Ovary (tissue), 9 donors: ENCODE data around the gene IBSP. TPM values are rescaled to one million over a fixed set of nuclear protein-coding genes. Genes with fewer than 3 reads are reported as not detected.

ENCODE experiments used
- DNase-seq, 5 donors: peaks; one replicate each; pipeline ENCODE4 v3.0.0-alpha.2; 2019 to 2020
- H3K27ac ChIP-seq, 2 donors: fragments of 200-600 bp; one replicate each; pipeline versions ENCODE4 v1.5.1 to v1.8.0; 2019 to 2022
- H3K27me3 ChIP-seq: fragments of 200-600 bp; one replicate; pipeline ENCODE4 v1.8.0; 2022
- H3K36me3 ChIP-seq: fragments of 200-600 bp; sonication (generic); one replicate; pipeline ENCODE4 v1.5.1; 2019
- H3K4me1 ChIP-seq: one replicate; pipeline ENCODE4 v1.8.1; 2013; ENCODE audit warnings: mild to moderate bottlenecking, moderate library complexity; ENCODE audit not compliant: insufficient read depth
- H3K4me3 ChIP-seq: fragments of 200-600 bp; sonication (generic); one replicate; pipeline ENCODE4 v1.5.1; 2017
- H3K9me3 ChIP-seq, 2 donors: fragments of 200-600 bp in 1 of 2; sonication (generic) in 1 of 2; one replicate each; pipeline versions ENCODE4 v1.5.1 to v1.8.1; 2013 to 2019; ENCODE audit warnings: mild to moderate bottlenecking in 1 of 2, moderate library complexity in 1 of 2
- EP300 ChIP-seq: sonication (generic); formaldehyde crosslinking; IDR thresholded peaks from one replicate; pipeline ENCODE4 v1.6.1; 2017; ENCODE audit warnings: antibody characterized with exemption
- POLR2A ChIP-seq: fragments of 450-650 bp; IDR thresholded peaks from one replicate; pipeline ENCODE4 v1.6.1; 2017; ENCODE audit warnings: antibody characterized with exemption, mild to moderate bottlenecking, moderate library complexity
- WGBS, 3 donors: extraction: QIAGEN DNeasy Blood & Tissue Kit in 1 of 3; methylation state at CpG; one replicate each; pipeline versions ENCODE4 v1.1.5 to v1.1.7; 2013 to 2017; 5-methylcytosine and 5-hydroxymethylcytosine counted together
- intact Hi-C, 4 donors: fragments of 100-400 bp; cut with DNase I; formaldehyde crosslinking; loops; one replicate each; pipeline versions ENCODE4 v1.11.0 to v1.15.1; 2022 to 2023
- polyA plus RNA-seq, 2 donors: library from polyadenylated mRNA; stranded (reverse); fragments of 200-250 nt in 1 of 2; fragments of 350-450 nt in 1 of 2; fragmentation: Illumina TruSeq in 1 of 2; extraction: RNeasy Lipid Tissue Mini Kit (QIAGEN cat#74804) in 1 of 2; gene quantifications; one replicate each; pipeline ENCODE4 v1.2.3, GENCODE V29; 2013 to 2014
- total RNA-seq, 7 donors: library from RNA; depleted of rRNA in 2 of 7; stranded (reverse); fragments of >200 nt in 2 of 7; fragmentation: NEBNext Ultra II Directional in 3 of 7; extraction: Animal tissue kit (Norgen Biotek cat#: 25700) in 3 of 7; gene quantifications; one replicate each; pipeline versions ENCODE4 v1.1.0 to v1.2.4, GENCODE V29; 2016 to 2023
- TF ChIP-seq, protein P1 (sequence below), 3 donors: fragments of 450-650 bp in 2 of 3; fragments of 200-600 bp in 1 of 3; IDR thresholded peaks; one replicate each; pipeline versions ENCODE4 v1.5.1 to v1.8.0; 2016 to 2022; ENCODE audit warnings: antibody characterized with exemption in 3 of 3, mild to moderate bottlenecking in 1 of 3
- donor health status: DM: no; HTN: no; CAD: no; lungs with moderate emphysema.
- donor health status: DM: no; HTN: no; CAD: no.
- donor health status: Bipolar disorder and iron deficiency.
- donor health status: DM: yes; HTN: yes; CAD: no.
- donor health status: DM: no; HTN: no; CAD: no.
- donor health status: DM: yes; HTN: yes; CAD: no.

The IBSP gene
- total and polyA plus RNA-seq, 9 donors: not detected

DNA sequence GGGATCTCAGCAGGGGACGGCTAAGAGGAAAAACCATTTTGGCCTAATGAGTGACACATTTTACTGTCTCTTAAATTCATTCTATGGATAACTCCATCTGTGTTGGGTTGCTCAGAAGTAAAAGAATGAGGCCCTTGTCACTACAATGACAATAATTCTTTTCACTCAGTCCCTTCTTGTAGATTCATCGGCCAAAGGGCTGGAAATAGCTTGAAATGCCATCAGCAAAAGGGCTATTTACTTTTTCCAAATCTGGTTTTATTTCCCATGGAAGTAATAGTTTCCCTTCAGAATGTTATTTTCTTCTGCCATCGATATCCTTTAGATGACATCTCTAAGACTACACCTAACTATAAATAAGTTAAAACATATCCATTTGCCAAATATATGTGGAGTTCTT is 40.8 kb downstream of the IBSP start:
- H3K4me1 ChIP-seq: no peaks in the 10 kb centered on the region
- no peak overlapping the region for H3K4me3 ChIP-seq
- TF ChIP-seq EP300: no peak
- TF ChIP-seq, protein P1, sequence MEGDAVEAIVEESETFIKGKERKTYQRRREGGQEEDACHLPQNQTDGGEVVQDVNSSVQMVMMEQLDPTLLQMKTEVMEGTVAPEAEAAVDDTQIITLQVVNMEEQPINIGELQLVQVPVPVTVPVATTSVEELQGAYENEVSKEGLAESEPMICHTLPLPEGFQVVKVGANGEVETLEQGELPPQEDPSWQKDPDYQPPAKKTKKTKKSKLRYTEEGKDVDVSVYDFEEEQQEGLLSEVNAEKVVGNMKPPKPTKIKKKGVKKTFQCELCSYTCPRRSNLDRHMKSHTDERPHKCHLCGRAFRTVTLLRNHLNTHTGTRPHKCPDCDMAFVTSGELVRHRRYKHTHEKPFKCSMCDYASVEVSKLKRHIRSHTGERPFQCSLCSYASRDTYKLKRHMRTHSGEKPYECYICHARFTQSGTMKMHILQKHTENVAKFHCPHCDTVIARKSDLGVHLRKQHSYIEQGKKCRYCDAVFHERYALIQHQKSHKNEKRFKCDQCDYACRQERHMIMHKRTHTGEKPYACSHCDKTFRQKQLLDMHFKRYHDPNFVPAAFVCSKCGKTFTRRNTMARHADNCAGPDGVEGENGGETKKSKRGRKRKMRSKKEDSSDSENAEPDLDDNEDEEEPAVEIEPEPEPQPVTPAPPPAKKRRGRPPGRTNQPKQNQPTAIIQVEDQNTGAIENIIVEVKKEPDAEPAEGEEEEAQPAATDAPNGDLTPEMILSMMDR (IDR thresholded peaks at IDR 0.05): no peak
- no peaks in the 10 kb centered on the region for H3K36me3 ChIP-seq
- no peaks in the 10 kb centered on the region for H3K27me3 ChIP-seq
- WGBS, 3 donors: 88 to 91% (median 91%) methylated on average over 3 of the region's 3 CpGs
- no peak for DNase-seq
- no peak overlapping the region for H3K27ac ChIP-seq
- H3K9me3 ChIP-seq: no peaks in the 10 kb centered on the region
- intact Hi-C loops: loop anchor here (5.0 to 10.0 kb wide), 5 partner anchors 145 to 475 kb away; no protein-coding TSS in a partner anchor

DNA sequence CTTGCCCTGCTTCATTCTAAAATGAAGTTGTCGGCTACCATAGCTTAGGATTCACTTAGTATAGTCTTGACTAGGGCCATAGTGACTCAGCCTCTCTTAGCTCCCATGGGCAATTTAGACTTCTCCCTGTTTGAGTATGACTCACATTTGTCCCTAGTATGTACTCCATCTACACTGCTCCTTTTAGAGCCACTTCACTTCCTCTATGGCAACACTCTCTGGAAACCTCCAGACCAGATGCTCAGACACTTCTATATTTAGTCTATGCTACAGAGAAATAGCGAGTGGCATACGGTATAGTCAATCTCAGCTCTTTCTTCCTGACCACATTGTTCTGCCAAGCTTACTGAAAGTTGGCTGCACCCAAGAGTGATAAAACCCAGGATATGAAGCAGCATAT is 44.6 kb downstream of the IBSP start:
- TF ChIP-seq POLR2A: no peak
- TF ChIP-seq EP300: no peak
- TF ChIP-seq, protein P1 (IDR thresholded peaks at IDR 0.05): no peak
- intact Hi-C loops: loop anchor here (5.0 to 10.0 kb wide), 5 partner anchors 149 to 479 kb away; no protein-coding TSS in a partner anchor
- H3K9me3 ChIP-seq: no peaks in the 10 kb centered on the region
- no peak for DNase-seq
- WGBS, 3 donors: 45 to 63% (median 50%) methylated on average over 3 of the region's 3 CpGs
- no peak overlapping the region for H3K4me3 ChIP-seq
- H3K36me3 ChIP-seq: no peaks in the 10 kb centered on the region
- H3K27ac ChIP-seq: no peak overlapping the region
- no peaks in the 10 kb centered on the region for H3K4me1 ChIP-seq
- no peaks in the 10 kb centered on the region for H3K27me3 ChIP-seq

DNA sequence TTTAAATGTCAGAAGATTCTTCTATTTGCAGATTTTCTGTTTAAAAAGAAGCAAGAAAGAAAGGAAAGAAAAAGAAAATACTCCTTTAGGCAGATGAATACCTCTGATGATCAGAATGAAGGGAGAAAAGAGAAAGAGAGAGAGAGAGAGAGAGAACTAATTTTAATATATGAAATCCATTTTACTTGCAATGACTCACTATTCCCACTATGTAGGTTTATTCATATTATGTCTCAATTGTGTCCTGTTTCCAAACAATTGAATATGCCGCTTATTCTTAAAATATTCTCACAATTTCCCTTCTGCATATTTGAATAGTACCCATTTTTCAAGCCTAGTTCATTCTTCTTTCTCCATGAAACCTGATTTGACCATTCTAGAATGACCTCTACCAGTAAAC is 45.1 kb downstream of the IBSP start:
- Histone ChIP-seq H3K27me3 (no peaks in the 10 kb centered on the region), H3K36me3 (no peaks in the 10 kb centered on the region), H3K4me1 (no peaks in the 10 kb centered on the region), H3K4me3 (no peak overlapping the region), H3K27ac (no peak overlapping the region), H3K9me3 (no peaks in the 10 kb centered on the region)
- 0 to 89% (median 79%) methylated on average over 1 of the region's 1 CpG for WGBS, 3 donors
- no peak for DNase-seq
- no peak for TF ChIP-seq EP300
- intact Hi-C loops: loop anchor here (5.0 to 10.0 kb wide), 5 partner anchors 150 to 480 kb away; no protein-coding TSS in a partner anchor

DNA sequence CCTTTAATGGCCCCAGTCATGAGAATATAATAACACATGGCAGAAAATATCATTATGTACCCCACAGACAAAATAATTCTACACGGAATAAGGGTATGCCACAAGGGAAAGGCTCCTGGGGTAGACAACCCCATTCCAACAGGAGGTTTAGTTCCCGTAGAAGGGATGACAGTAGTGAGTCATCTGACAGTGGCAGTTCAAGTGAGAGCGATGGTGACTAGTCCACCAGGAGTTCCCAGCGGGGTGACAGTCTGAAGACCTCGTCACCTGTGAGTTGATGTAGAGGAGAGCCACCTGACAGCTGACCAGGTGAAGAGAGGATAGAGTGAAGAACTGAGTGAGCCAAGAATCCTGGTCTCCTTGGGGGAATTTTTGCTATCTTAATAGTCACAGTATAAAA is 46.9 kb downstream of the IBSP start:
- intact Hi-C loops: loop anchor here in 3 of 4 donors (10.0 kb wide), 4 partner anchors 151 to 481 kb away; no protein-coding TSS in a partner anchor
- Histone ChIP-seq H3K4me1 (no peaks in the 10 kb centered on the region), H3K9me3 (no peaks in the 10 kb centered on the region), H3K36me3 (no peaks in the 10 kb centered on the region), H3K27me3 (no peaks in the 10 kb centered on the region), H3K4me3 (no peak overlapping the region), H3K27ac (no peak overlapping the region)
- WGBS, 3 donors: 89 to 93% (median 90%) methylated on average over 5 of the region's 5 CpGs
- DNase-seq: no peak
- no peak for TF ChIP-seq POLR2A
- TF ChIP-seq EP300: no peak
- TF ChIP-seq, protein P1 (IDR thresholded peaks at IDR 0.05): no peak

DNA sequence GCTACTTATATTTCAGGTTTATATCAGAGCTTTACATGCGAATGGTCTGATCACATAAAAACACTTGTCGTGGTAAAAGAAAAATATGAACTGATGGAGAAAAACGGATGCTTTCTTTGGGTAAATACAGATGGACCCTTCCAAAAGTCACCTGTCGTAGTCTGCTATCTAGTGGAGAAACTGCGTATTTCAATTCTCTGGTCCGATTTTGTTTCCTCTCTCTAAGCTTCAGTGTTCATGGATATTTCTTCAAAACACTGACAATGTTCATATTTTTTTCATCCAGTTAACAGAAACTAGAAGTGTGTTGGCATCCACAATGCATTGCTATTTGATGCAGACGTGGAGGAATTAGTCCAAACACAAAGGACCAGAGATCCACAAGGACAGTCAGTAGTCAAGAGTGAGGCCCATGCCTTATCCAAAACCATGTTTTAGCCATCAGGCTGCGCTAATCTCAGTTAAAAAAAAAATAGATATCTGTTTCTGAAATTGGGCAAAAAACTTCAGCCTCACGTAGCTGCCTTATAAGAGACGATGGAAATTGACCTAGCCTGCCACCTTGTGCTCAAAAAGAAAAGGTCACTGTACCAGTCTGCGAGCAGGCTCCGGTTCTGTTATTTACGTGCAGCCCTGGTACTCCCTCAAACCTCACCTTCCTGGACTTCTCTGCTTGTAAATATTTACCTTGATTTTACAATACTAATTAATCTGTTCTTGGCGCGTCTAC is 49.4 kb downstream of the IBSP start:
- no peaks in the 10 kb centered on the region for H3K36me3 ChIP-seq
- H3K9me3 ChIP-seq: no peaks in the 10 kb centered on the region
- intact Hi-C loops: loop anchor here in 3 of 4 donors (10.0 kb wide), 4 partner anchors 154 to 484 kb away; no protein-coding TSS in a partner anchor
- H3K27me3 ChIP-seq: no peaks in the 10 kb centered on the region
- no peak overlapping the region for H3K27ac ChIP-seq
- no peaks in the 10 kb centered on the region for H3K4me1 ChIP-seq
- WGBS, 3 donors: 12 to 17% (median 14%) methylated on average over 15 of the region's 15 CpGs
- TF ChIP-seq POLR2A: no peak
- TF ChIP-seq, protein P1 (IDR thresholded peaks at IDR 0.05): peak in 2 of 3 donors; percentile 18 to 41
- H3K4me3 ChIP-seq: peak overlapping the region; percentile 18
- peak in 4 of 5 donors; percentile 24 to 53 (median 26) for DNase-seq
